GM23338 (cell line): ENCODE measurements around the gene EYS. TPM values are rescaled to one million over a fixed set of nuclear protein-coding genes. Genes with fewer than 3 reads are reported as not detected.

Experiments used
- ATAC-seq: fragments of 200-7000 bp; cut with Tn5 transposase; 3 replicates; pipeline ENCODE4 v1.9.1; 2020
- DNase-seq: peaks from one replicate; pipeline ENCODE4 v3.0.0-alpha.2; 2015; ENCODE audit warnings: low spot score
- H2AFZ ChIP-seq: fragments of 200-600 bp; sonication (generic); 2 replicates; pipeline ENCODE4 v1.8.0; 2016; ENCODE audit warnings: antibody characterized with exemption, mild to moderate bottlenecking, moderate library complexity
- H3F3A ChIP-seq: fragments of 200-600 bp; sonication (generic); replicated peaks from 2 replicates; pipeline ENCODE4 v1.8.0; 2017; ENCODE audit warnings: antibody characterized with exemption, mixed run types, low read depth
- H3K27ac ChIP-seq: fragments of 200-600 bp; sonication (generic); 2 replicates; pipeline ENCODE4 v1.6.1; 2016; ENCODE audit warnings: low read depth
- H3K27me3 ChIP-seq: fragments of 200-600 bp; sonication (generic); 2 replicates; pipeline ENCODE4 v1.8.0; 2016; ENCODE audit warnings: mild to moderate bottlenecking, mixed run types, moderate library complexity; ENCODE audit not compliant: insufficient read depth
- H3K36me3 ChIP-seq: fragments of 200-600 bp; sonication (generic); 2 replicates; pipeline ENCODE4 v1.8.0; 2016; ENCODE audit warnings: mild to moderate bottlenecking; ENCODE audit not compliant: insufficient read depth
- H3K4me1 ChIP-seq: fragments of 200-600 bp; sonication (generic); 2 replicates; pipeline ENCODE4 v1.8.0; 2016; ENCODE audit warnings: mild to moderate bottlenecking, moderate library complexity; ENCODE audit not compliant: insufficient read depth
- H3K4me2 ChIP-seq: fragments of 200-600 bp; sonication (generic); 2 replicates; pipeline ENCODE4 v1.7.1; 2017; ENCODE audit warnings: mixed run types
- H3K4me3 ChIP-seq: fragments of 200-600 bp; sonication (generic); 2 replicates; pipeline ENCODE4 v1.6.1; 2016; ENCODE audit warnings: mixed run types
- H3K79me2 ChIP-seq: fragments of 200-600 bp; sonication (generic); replicated peaks from 2 replicates; pipeline ENCODE4 v1.8.0; 2017; ENCODE audit warnings: mild to moderate bottlenecking; ENCODE audit not compliant: insufficient read depth
- H3K9me2 ChIP-seq: fragments of 200-600 bp; sonication (generic); 2 replicates; pipeline ENCODE4 v1.8.0; 2017; ENCODE audit not compliant: insufficient read depth
- H4K20me1 ChIP-seq: fragments of 200-600 bp; sonication (generic); replicated peaks from 2 replicates; pipeline ENCODE4 v1.8.0; 2017; ENCODE audit warnings: mild to moderate bottlenecking; ENCODE audit not compliant: insufficient read depth
- H3K27ac Mint-ChIP-seq: 2 replicates; pipeline ENCODE4 v1.8.0; 2020; ENCODE audit warnings: inconsistent platforms, mild to moderate bottlenecking, moderate library complexity, mixed read lengths
- H3K27me3 Mint-ChIP-seq: 3 replicates; pipeline ENCODE4 v1.8.0; 2022; ENCODE audit warnings: low read depth, mild to moderate bottlenecking, moderate library complexity, mixed read lengths, inconsistent platforms; ENCODE audit not compliant: insufficient read depth, poor library complexity
- H3K36me3 Mint-ChIP-seq: 3 replicates; pipeline ENCODE4 v1.8.0; 2021; ENCODE audit warnings: low read depth, mild to moderate bottlenecking, inconsistent platforms, moderate library complexity, mixed read lengths
- H3K4me1 Mint-ChIP-seq: 3 replicates; pipeline ENCODE4 v1.8.0; 2020; ENCODE audit warnings: mild to moderate bottlenecking, inconsistent platforms, mixed read lengths
- H3K4me3 Mint-ChIP-seq: 3 replicates; pipeline ENCODE4 v1.8.0; 2021; ENCODE audit warnings: moderate library complexity, mild to moderate bottlenecking, inconsistent platforms, mixed read lengths
- H3K9me3 Mint-ChIP-seq: 3 replicates; pipeline ENCODE4 v1.8.0; 2020; ENCODE audit warnings: moderate library complexity, mild to moderate bottlenecking, inconsistent platforms, mixed read lengths
- EZH2 ChIP-seq: fragments of 200-600 bp; sonication (generic); IDR thresholded peaks from one replicate; pipeline ENCODE4 v1.8.0; 2017; ENCODE audit warnings: antibody characterized with exemption, mild to moderate bottlenecking, low read depth; ENCODE audit not compliant: unreplicated experiment
- EZH2phosphoT487 ChIP-seq: fragments of 200-600 bp; sonication (generic); IDR thresholded peaks from one replicate; pipeline ENCODE4 v1.8.1; 2018; ENCODE audit warnings: antibody characterized with exemption; ENCODE audit not compliant: unreplicated experiment
- JUNB ChIP-seq: IDR thresholded peaks from one replicate; pipeline ENCODE4 v1.6.1; 2016; ENCODE audit warnings: antibody characterized with exemption; ENCODE audit not compliant: unreplicated experiment
- NANOG ChIP-seq: IDR thresholded peaks from 2 replicates; pipeline ENCODE4 v1.6.1; 2016; ENCODE audit warnings: antibody characterized with exemption, borderline replicate concordance
- POLR2AphosphoS5 ChIP-seq: IDR thresholded peaks from 2 replicates; pipeline ENCODE4 v1.6.1; 2016; ENCODE audit warnings: antibody characterized with exemption, low read depth
- ZNF114 ChIP-seq: fragments of 250-450 bp; sonication (Bioruptor Pico); IDR thresholded peaks from 2 replicates; pipeline ENCODE4 v1.5.0; 2020; ENCODE audit warnings: mild to moderate bottlenecking, moderate library complexity
- ZNF462 ChIP-seq: fragments of 250-450 bp; sonication (Bioruptor Pico); IDR thresholded peaks from 2 replicates; pipeline ENCODE4 v1.5.0; 2020; ENCODE audit warnings: mild to moderate bottlenecking, moderate library complexity
- polyA plus RNA-seq: library from polyadenylated mRNA; unstranded; fragments of >200 nt; fragmentation: Nextera tagmentation; extraction: Ambion mirVana; gene quantifications from 2 replicates; pipeline ENCODE4 v1.2.1, GENCODE V29; 2016
- total RNA-seq: library from RNA; depleted of rRNA; stranded (reverse); fragments of >200 nt; shearing (Covaris generic); gene quantifications from 2 replicates; pipeline ENCODE4 v1.2.3, GENCODE V29; 2014

EYS gene
- total and polyA plus RNA-seq, 2 experiments from 2014 or later: 0.38 to 0.52 TPM

GRCh38 chr6:64266351-64266821 is 1440.6 kb downstream of the EYS start (continued):
- TF ChIP-seq ZNF462 (no peak), EZH2phosphoT487 (no peak), EZH2 (no peak)

DNA sequence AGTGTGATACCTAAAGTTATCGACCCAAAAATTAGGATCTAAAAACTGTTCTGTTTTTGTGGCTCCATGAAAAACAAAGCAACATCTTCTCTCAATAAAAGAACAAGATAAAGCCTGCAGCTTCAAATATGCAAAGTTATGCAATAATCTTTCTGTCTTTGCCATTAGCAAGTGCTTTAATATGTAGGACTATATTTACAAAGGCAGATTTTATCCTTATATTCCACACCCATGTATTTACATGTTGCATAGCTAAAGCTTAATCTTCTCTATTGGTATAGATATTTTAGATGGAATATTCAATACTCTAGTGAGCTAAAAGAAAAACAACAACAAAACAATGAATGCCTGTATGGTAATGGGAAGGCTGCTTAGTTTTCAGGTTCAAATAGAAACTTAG is 1443.2 kb downstream of the EYS start:
- no peak for DNase-seq
- H3K27me3 ChIP-seq: no peaks in the 10 kb centered on the region
- no peak overlapping the region for H3K27ac ChIP-seq
- H2AFZ ChIP-seq: no peak overlapping the region
- no peak for ATAC-seq
- H3K36me3 ChIP-seq: no peaks in the 10 kb centered on the region
- H3F3A ChIP-seq: no peaks in the 10 kb centered on the region
- Mint-ChIP-seq H3K4me1 (peaks cover 38% of the 10 kb centered on the region), H3K4me3 (no peak overlapping the region), H3K36me3 (no peaks in the 10 kb centered on the region), H3K9me3 (no peaks in the 10 kb centered on the region; the same call in 2 of the 3 replicates), H3K27ac (no peak overlapping the region), H3K27me3 (peaks cover 4% of the 10 kb centered on the region)
- H3K9me2 ChIP-seq: no peaks in the 10 kb centered on the region
- H3K4me2 ChIP-seq: peak overlapping the region; percentile 10; the same call in 1 of the 2 replicates
- peaks cover 30% of the 10 kb centered on the region for H3K4me1 ChIP-seq
- H3K4me3 ChIP-seq: no peak overlapping the region
- H3K79me2 ChIP-seq: no peaks in the 10 kb centered on the region
- H4K20me1 ChIP-seq: no peaks in the 10 kb centered on the region
- TF ChIP-seq ZNF462: no peak
- no peak for TF ChIP-seq ZNF114 (CRISPR knock-in tag)
- no peak for TF ChIP-seq NANOG
- no peak for TF ChIP-seq POLR2AphosphoS5
- no peak for TF ChIP-seq EZH2
- TF ChIP-seq JUNB: no peak
